GM23248 (cell line): ENCODE measurements around the gene PRKCE.

ENCODE experiments used
- EZH2 ChIP-seq: fragments of 200-600 bp; sonication (generic); IDR thresholded peaks from 2 replicates; pipeline ENCODE4 v1.6.1; 2018; ENCODE audit warnings: antibody characterized with exemption, mild to moderate bottlenecking; ENCODE audit not compliant: insufficient read depth, poor library complexity, severe bottlenecking
- EZH2phosphoT487 ChIP-seq: fragments of 200-600 bp; sonication (generic); IDR thresholded peaks from 2 replicates; pipeline ENCODE4 v1.6.1; 2018; ENCODE audit warnings: antibody characterized with exemption, moderate library complexity, mild to moderate bottlenecking, low read depth; ENCODE audit not compliant: insufficient read depth

DNA sequence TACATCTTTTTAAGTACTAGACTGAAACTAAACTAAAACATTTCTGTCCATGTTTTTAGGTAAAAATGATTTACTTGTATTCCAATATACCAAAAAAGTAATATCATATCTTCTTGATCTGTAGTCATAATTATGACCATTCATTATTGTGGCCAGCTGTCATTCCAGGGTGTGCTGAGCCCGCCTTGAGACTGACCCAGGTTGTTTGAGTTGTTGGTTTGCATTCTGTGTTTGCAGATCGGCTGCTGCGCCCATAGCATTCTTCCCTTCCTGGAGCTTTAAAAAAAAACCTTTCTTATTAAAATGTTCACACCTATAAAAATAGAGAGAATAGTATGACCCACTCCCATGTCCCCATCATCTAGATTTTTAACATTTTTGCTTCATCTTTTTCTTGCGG, 101.9 kb downstream of the PRKCE start:
- TF ChIP-seq EZH2, result no peak
- no peak for TF ChIP-seq EZH2phosphoT487
